Stimulated activated CD4-positive, alpha-beta T cell treated with anti-CD3 and anti-CD28 coated beads, Interleukin-1b, Interleukin-23, amount 100 ng/mL, for 4 hours (primary cell): ENCODE measurements around the gene HOXA6.

ENCODE experiments used
- DNase-seq, 2 donors: peaks; one replicate each; pipeline ENCODE4 v3.0.0-alpha.2; 2020; ENCODE audit warnings: low read depth in 2 of 2

HOXA6 gene

DNA sequence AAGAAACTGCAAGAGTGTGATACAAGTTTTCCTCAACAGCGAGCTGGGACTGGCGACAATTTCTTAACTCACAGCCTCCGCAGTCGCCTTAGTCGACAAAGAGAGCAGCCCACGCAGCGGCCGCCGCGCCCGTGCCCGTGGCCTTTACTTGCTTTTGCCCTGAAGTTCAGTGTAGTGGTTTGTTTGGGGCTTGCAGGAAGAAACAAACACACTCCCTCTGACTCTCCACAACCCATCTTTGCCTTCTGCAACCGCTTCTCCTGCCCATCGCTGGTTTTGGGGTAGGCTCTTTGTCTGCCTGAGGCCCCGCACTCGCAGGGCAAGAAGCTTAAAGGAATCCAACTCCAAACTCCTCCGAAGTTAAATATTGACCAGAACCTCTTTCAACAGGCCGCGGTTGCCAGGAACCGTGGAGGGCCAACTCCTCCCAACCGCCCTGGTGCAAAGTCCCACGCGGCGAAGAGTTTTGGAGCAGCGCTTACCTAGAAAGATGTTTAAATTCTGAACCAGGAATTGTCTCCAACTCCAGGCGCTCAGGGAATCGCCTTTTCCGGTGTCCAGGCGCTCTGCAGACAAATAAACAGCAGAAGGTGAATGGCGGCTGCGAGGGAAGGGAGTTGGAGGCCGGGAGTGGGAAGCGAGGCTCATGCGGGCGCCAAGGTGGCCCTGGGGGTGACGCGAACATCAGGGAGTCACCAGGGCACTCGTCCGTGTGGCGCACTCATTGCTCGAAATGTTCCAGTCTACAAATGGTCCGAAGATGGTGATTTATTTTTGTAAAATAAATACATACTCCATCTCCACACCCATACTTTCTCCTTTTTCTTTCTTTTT, 25.3 kb downstream of the HOXA6 start:
- DNase-seq: no peak

DNA sequence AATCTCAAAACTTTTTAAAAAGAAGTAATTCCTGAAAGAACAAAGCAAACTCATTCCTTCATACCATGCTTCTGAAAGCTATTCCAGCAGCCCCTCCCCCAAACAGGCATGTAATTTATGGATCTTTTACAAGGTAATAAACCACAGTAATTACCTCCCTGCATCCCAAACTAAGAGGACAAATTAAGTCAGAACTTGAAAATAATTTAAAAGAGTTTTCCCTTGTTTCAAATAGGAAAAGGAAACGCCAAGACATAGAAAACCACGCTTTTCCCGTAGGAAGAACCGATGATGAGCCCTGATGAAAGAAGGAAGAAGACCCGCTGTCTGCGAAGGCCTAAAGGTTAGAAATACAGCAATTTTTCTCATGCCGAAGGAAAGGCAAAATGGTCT, 25.9 kb downstream of the HOXA6 start:
- no peak for DNase-seq

DNA sequence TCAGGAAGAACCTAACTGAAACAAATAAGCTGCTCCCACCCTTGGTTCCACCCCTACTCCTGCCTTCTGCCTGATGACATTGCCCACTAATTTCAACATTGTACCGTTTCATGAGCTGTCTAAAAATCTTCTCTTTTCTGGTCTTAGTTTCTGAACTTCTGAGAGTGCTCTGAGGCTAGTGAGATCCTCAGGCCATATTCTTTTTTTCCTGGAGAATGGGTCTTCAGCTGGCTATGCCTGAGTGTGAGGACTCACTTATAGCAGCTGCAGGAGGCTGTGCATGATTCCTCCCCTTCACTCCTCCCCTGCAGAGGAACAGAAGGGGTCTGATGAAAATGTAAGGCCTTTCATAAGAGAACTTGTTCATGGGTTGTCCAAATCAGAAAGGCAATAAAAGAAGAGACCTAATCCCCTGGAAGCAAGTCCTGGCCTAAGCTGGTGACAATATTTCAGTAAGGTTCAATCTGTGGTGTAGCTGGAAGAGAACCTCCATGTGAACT, 28.1 kb downstream of the HOXA6 start:
- DNase-seq: no peak

DNA sequence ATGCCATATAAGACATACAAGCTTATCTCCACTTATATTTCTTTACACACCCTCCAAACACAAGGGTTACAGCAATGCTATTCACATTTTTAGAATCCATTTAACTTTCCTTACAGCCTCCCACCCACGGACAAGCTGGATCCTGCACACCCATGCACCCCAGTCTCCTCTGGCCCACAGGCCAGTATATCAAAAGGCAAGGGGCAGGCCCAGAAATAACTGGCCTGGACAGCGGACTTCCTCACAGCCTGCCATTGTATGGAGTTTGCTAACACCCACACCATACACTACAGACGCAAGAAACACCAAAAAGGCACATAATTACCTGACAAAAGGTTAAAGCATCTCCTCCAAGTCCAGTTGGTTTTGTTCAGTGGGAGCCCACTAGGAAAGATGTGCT, 29.0 kb downstream of the HOXA6 start:
- no peak for DNase-seq

DNA sequence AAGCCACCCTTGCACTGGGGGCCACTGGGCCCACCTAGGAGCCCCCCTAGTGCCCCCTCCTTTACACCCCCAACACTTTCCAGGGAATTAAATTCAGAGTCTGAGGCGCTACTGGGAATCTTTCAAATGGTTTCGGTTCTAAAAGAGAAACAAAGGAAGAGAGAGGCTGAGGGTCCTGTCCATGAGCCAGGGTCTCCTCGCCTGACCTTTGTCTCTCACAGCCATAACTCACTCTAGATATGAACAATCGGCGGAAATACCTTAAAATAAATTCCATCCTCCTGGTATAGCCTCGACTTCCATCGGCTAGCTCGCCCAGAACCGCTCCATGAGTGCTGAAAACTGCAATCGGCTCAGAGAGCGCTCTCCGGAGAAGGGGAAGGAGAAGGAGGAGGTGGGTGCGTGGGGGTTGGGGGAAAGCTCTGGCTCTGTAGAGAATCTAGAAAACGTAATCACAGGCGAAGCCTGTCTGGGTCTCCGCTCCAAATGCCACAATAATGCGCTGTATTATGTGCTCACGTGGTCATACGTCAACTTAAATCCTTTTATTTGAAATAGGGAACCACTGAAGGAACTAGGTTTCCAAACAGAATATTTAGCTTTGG, 29.6 kb downstream of the HOXA6 start:
- DNase-seq: no peak

DNA sequence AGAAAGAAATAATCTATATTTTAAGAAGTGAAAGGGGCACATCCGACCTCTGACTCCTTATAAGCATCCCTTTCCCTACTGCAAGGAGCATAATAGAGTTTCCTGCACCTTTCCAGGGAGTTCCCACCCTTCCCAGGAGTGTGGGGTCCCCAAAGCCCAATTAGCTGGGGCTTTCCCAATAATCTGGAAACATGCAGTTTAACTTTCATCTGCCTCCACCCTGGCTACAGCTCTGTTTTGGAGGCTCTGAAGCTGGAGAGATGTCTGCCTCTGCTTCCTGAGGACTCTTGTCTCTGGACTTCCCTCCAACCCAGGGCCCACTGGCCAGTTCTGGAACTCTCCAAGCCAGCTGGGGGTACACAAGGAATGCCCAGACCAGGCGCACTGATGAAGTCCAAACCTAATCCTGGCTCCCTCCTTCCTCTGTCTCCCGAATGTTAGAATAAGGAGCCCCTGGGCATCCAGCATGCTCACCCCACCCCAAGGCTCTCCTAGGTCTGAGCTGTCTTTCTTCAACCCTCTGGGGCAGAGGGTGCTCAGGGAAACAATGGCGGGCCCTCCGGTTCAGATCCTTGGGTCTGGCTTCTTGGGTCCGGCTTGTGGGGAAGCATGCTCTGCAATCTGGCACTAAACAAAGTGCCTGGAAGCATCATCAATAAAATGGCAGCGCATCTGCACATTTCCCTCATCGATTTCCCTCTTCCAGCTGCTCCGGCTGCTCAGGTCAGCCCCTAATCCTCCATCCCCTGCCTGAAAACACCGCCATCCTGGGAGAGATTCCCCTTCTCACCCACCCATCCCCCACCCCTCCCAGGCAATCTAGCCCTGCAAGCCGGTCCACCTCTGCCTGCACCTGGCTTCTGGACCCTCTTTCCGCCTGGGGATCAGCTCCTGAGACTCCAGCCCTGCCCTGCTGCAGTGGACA, 30.4 kb downstream of the HOXA6 start:
- DNase-seq: no peak

DNA sequence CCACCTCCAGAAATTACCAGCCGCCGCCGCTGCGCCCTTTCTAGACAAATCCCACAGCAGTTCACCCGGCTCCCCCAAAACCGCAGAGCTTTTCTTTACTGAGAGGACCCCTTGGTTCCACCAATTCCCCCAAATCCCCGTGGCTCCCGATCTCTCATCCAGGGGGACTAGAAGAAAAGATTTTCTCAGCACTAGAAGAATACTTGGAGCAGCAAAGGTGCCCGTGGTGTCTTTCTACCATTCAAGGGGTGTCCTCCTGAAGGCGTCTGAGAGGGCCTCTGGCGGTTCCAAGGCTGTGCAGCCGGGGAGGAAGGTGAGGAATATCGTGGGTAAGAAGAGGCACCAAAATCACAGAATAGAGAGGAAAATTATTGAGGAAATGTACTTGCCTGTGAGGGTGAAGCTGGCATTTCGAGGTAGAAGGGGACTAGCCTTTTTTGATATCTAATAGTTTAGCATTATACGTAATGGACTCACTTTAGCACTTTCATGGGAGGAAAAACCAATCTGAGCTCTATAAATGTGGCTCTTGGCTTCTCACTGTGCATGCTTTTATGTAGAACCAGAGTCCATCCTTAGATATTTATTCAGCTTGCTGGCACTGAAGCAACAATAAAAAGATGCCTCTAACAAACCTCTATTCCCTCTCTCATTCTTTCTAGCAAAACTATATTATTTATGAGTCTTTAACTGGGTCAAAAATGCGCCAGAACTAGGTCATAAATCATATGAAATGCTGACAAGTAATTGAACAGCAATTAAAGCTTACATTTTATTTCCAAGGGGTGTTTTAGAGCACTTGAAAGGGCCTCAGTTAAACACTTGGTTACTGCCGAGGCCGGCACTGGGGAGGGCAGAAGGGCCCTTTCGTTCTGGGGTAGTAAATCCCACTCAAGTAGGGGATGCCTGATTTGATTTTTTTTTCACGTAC, 31.3 kb downstream of the HOXA6 start:
- DNase-seq: no peak

DNA sequence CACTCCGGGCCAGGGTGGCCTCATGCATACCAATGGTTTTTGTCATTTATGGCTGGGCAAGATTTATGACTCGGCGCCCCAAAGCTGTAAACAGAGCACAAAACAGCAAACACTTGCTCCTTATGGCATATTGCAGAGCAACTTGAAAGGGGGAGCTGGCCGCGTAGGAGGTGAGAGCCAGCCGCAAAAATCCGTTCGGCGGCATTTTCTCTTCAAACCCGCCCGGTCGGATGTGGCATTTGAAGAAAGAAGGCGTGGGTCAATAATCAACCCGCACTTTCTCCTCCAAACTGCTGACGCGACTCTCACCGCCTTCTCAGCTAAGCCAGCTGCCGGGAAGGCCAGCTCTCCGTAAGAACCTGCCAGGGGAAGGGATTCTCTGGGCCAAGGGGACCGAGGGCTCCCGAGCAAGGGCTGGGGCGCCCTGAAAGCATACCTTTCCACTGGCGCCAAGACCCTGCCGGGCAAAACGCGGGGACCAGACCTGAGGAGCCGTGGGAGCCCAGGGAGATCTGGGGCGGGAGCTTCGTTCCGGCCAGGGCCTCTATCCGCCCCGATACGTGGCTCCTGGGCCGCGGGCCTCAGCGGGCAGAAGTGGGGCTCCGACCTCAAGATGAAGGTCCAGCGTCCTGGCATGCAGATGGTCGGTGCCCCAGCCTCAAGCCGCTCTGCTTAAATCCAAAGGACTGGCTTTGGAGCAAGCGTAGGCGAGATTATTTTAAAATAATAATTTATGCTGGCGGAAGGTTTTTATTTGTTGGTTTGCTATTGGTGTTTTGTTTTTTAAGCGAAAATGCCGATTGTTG, 32.1 kb downstream of the HOXA6 start:
- DNase-seq: no peak

DNA sequence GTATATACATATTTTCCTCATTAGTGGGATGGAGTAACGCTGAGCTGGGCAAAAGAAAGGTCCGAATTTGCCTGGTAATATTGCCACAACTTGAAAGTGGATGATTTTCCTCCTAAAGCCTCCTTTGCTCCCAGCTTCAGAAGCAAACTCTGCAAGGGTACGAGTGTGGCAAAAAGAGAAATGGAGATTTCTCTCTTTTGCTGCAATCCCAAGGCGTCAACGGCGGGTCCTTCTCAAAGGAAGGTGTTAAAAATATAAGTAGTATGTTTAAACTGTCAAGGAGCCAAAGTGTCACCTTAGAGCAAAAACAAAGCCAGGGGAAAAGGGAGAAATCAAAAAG, 32.7 kb downstream of the HOXA6 start:
- no peak for DNase-seq

DNA sequence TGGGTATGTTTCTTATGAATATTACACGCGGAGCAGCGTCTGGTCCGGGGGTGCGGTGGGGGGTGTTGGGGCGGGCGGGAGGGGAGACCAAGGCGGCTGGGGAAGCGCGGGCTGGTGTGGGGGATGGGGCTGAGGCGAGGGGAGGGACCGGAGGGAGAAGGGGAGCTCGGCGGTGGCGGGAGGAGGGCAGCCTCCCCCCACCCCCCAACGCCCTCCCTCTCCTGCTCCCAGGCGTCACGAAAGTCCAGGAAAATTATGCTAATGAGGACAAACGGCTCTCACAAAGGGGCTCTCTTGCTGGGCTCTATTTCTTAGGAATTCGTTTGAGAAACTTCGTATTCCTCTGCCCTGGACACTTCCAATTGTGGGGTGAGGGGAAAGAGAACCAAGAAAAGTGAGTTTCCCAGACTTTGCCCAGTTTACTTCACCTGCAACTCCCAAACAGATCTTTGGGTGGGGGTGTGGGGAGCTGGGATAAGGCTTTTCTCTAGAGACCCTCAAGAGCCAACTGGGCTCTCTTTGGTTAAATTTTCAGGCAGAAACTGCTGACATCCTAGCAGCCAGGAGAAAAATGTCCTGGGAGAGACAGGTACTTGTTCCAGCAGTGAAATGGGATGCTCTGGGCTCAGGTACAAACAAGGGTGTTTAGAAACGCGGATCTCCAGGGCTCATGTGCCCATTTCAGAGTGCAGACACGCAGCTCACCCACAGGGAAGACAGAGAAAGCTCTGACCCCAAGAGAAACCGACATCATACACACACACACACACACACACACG, 33.4 kb downstream of the HOXA6 start:
- no peak for DNase-seq

DNA sequence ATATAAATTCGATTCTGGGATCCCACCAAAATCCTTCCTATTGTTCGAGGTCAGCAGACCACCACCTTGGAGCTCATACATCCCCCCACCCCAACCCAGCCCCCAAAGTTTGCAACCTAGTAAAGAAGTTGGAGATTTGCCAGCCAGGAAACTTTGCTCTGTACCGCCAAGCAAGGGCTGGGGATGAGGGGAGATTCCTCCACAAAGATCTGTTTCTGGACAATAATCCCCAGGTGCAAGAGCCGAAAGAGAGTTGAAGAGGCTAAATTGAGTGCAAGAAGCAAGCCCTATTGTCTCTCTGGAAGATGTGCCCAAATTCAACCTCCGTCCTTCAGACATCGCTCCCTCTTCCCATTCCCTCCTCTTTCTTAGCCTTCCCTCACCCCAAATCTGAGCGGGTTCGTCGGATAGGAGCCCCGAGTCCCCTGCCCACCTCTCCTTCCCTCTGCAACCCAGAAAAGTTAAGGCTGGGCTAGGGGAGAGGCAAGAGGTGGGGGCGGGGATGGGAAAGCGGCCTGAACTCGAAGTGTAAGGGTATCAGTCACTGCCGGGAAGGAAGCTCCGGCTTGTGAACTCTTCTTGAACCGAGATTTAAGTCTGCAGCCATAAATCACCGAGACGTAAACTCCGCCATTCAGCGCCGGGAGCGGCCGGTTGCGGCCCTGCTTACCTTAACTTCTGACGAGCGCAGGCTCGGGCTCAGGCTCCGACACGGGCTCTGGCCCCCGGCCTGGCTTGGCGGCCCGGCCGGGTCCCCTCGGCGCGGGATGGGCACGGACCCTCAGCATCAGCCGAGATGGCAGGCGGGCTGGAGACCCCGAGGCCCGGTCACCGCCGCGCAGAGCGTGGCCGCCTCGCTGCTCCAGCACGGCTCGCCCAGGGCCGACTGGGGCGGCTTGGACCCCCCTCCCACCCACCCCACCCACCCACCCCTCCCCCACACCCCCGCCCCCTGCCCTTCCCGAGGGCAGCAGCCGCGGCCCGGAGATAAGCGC, 34.3 kb downstream of the HOXA6 start:
- no peak for DNase-seq

DNA sequence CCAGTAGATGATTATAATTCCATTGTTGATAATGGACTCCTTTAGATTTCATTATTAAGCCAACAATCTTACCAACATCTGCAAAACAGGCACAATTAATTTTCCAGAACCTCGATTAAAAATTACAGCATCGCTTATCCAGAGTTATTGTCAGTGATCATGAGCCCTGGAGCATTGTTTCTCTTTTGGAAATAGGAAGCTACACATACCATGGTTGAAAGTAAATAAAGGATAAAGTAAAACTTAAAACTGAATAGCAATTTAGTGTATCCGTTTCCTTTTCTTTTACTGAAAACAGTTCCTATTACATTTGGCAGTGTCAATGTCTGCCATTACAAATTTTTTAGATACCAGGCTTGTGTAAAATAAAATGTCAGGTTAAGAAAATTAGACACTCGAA, 35.2 kb downstream of the HOXA6 start:
- DNase-seq: no peak

DNA sequence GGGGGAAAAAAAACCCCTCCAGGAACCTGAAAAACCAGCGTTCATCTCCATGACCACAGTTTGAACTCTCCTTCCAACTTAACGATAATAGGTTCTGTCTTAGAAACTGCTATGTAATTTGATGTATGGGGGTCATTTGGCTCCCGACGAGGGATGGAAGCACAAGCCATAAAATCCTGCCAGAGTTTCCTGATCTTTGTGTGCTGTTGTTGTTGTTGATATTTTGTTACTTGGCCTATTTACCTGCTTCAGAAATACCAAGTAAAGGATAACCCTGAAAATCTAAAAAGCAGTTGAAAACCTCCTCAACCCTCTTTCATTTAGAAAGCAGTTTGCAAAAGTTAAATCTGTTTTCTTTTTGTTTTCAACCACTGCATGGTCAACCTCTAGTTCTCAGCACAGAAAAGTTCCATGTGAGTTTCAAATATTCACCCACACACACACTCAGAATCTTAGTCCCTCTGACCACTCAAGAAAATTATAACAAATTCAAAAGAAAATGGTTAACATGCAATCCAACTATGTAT, 35.8 kb downstream of the HOXA6 start:
- DNase-seq: no peak

DNA sequence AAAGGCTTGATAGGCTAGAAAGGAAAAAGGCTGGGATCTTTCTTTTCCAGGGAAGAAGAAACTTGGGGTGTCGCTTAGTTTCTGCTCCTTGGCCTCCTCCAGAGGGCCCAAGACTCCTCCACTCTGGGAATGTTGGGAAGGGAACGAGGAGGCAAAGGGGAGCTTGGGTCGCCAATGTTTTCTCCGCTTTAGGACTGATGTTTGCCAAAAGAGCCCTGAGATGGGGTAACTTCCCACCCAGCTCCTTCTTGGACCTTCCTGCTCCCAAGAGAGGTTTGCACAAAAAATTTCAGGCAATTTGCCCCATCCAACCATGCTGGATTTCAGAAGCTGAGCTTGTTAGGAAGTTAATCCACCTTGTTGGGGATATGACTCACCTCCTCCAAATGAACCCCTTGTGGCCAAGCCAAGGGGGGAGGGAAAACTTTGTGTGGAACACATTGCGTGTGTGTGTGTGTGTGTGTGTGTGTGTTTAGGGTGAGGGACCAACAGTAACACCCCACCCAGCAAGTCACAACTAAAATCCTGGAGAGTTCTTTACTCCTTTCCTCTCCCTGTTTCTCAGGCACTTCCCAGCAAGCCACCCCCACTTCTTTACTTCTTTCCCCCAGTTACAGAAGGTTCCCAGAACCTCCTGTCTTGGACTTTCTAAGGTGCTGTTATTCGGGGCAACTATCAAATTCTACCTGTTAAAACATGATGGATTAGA, 36.4 kb downstream of the HOXA6 start:
- no peak for DNase-seq

DNA sequence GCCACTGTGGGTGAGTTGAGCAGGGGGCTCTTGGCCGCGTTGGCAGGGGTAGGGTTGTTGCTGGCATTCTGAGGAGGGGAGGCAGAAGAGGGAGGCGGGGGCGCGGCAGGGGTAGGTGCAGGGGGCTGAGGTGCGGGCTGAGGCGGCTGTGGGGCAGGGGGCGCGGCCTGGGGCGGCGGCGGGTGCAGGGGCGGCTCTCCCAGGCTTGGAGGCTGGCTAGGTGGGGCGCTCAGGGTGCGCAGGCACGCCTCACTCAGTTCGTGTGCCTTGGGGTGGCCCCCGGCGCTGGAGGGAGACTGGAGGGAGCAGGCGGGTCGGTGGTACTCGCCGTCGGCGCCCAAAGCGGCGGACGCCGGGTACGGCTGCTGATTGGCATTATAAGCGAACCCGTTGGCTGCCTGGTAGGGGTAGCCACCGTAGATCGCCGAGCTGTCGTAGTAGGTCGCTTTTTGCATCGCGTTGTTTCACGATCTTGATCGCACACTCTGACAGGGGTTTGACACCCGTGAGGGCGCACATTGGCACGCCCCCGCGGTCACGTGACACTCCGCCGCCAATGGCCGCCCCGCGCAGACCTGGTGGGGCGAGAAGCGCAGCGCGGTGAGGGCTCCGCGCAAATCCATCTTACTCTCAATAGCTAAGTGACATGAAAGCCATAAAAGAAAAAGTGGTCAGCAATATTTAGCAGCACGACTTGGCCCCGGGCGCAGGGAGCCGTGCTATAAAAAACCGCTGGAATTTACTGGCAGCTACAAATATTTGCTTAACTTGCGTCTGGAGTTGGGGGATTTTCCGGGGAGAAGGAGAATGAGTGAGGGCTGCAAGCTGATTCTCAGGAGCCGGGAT, 37.2 kb downstream of the HOXA6 start:
- no peak for DNase-seq

DNA sequence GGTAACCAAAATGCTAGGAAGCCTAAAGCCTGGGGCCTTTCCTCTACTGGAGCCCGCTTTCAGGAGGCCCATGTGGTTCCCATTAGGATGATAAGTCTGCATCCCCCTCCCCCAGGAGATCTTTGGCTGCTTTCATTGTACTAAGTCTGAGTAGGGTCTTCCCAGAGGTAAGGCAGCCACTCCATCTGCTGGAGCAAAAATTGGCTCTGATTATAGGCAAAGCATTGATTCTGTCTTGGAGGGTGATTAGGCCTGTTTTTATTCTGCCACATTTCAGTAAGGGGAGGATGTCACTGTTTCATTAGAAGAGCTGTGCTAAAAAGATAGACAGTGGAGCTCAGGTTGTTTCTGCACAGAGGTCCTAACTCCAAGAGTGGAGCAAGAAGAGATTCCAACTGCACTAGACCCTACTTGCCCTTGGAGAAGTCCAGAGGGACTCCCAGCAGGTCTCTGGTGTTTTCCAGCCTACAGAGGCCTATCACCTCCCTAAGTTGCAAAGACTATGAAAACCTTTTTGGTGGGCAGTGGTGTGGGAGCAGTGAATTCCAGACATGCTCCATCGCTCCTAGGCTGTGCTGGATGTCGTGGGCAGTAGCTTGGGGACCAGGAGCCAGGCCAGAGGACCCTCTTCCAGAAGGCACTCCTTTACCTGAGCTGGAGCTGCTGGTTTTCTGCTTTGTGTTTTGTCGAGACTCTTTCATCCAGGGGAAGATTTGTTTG, 37.9 kb downstream of the HOXA6 start:
- DNase-seq: no peak
